IPS-15b (cell line): Measurements from ENCODE around the gene CHST6.
A peak's percentile ranks its signal among the peaks of the same experiment; 100 is the strongest.
"Not testable (repeated sequence)": the region's sequence is repeated elsewhere in the genome, so short reads cannot be mapped to it uniquely, and the experiment has no call there.

Experiments
- H3K27me3 ChIP-seq: one replicate; pipeline ENCODE4 v1.6.1; 2013; ENCODE audit warnings: low read length; ENCODE audit not compliant: control insufficient read depth, insufficient read depth
- H3K36me3 ChIP-seq: one replicate; pipeline ENCODE4 v1.6.1; 2013; ENCODE audit warnings: low read length; ENCODE audit not compliant: control insufficient read depth, insufficient read depth
- H3K4me1 ChIP-seq: one replicate; pipeline ENCODE4 v1.6.1; 2013; ENCODE audit warnings: mild to moderate bottlenecking, low read length; ENCODE audit not compliant: control insufficient read depth, insufficient read depth
- H3K4me3 ChIP-seq: one replicate; pipeline ENCODE4 v1.5.1; 2013; ENCODE audit warnings: low read depth, low read length
- H3K9ac ChIP-seq: one replicate; pipeline ENCODE4 v1.6.1; 2013; ENCODE audit warnings: low read depth, mild to moderate bottlenecking, low read length
- H3K9me3 ChIP-seq: one replicate; pipeline ENCODE4 v1.6.1; 2013; ENCODE audit warnings: mild to moderate bottlenecking, low read length; ENCODE audit not compliant: control insufficient read depth, insufficient read depth

The CHST6 gene

GRCh38 chr16:75495076-75495674, at the start of gene CHST6:
Gene CHST6 (minus strand): TSS chr16:75495441. CDS start chr16:75479828, 15,613 bp downstream.
- no peaks in the 10 kb centered on the region for H3K27me3 ChIP-seq
- H3K9me3 ChIP-seq: no peaks in the 10 kb centered on the region
- peaks cover 6% of the 10 kb centered on the region for H3K4me1 ChIP-seq
- no peaks in the 10 kb centered on the region for H3K36me3 ChIP-seq
- peak within 1 kb of the TSS; percentile 87 for H3K4me3 ChIP-seq
- peak within 1 kb of the TSS; percentile 87 for H3K9ac ChIP-seq

- not testable (repeated sequence) for H3K4me3 ChIP-seq, H3K9ac ChIP-seq, H3K9me3 ChIP-seq, H3K27me3 ChIP-seq, H3K4me1 ChIP-seq, H3K36me3 ChIP-seq
Measured at GRCh38 chr16:75542462-75542861, 47.2 kb upstream of the CHST6 start.

- H3K9me3 ChIP-seq: no peaks in the 10 kb centered on the region
- H3K4me1 ChIP-seq: no peaks in the 10 kb centered on the region
- H3K4me3 ChIP-seq: no peak overlapping the region
- H3K36me3 ChIP-seq: no peaks in the 10 kb centered on the region
- H3K27me3 ChIP-seq: no peaks in the 10 kb centered on the region
- H3K9ac ChIP-seq: no peak overlapping the region
Measured at GRCh38 chr16:75541236-75541635, 46.0 kb upstream of the CHST6 start.

- H3K36me3 ChIP-seq, H3K9ac ChIP-seq: not testable (repeated sequence)
Measured at GRCh38 chr16:75538882-75539565, 43.8 kb upstream of the CHST6 start.

GRCh38 chr16:75537776-75538175, 42.5 kb upstream of the CHST6 start:
- Histone ChIP-seq H3K9me3 (no peaks in the 10 kb centered on the region), H3K4me3 (no peak overlapping the region), H3K9ac (no peak overlapping the region), H3K4me1 (peaks cover 4% of the 10 kb centered on the region), H3K36me3 (no peaks in the 10 kb centered on the region), H3K27me3 (peaks cover 2% of the 10 kb centered on the region)

More at GRCh38 chr16:75538882-75539565, 43.8 kb upstream of the CHST6 start:
- H3K9me3 ChIP-seq, H3K4me1 ChIP-seq, H3K27me3 ChIP-seq, H3K4me3 ChIP-seq: not testable (repeated sequence)

- H3K4me1 ChIP-seq: peaks cover 4% of the 10 kb centered on the region
- H3K36me3 ChIP-seq: no peaks in the 10 kb centered on the region
- peaks cover 2% of the 10 kb centered on the region for H3K27me3 ChIP-seq
- H3K4me3 ChIP-seq: no peak within 1 kb of the TSS
- H3K9me3 ChIP-seq: no peaks in the 10 kb centered on the region
- no peak within 1 kb of the TSS for H3K9ac ChIP-seq
Measured at GRCh38 chr16:75535901-75536300, 40.7 kb upstream of the CHST6 start, which contains the start of gene CHST5. Gene CHST5 (minus strand): TSS chr16:75536108. CDS start chr16:75530384, 5,724 bp downstream.

GRCh38 chr16:75535211-75535843, 40.1 kb upstream of the CHST6 start:
- H3K36me3 ChIP-seq: no peaks in the 10 kb centered on the region
- no peak overlapping the region for H3K4me3 ChIP-seq
- H3K9ac ChIP-seq: no peak overlapping the region
- peaks cover 2% of the 10 kb centered on the region for H3K27me3 ChIP-seq
- H3K4me1 ChIP-seq: peaks cover 4% of the 10 kb centered on the region
- no peaks in the 10 kb centered on the region for H3K9me3 ChIP-seq

GRCh38 chr16:75534560-75535205, 39.4 kb upstream of the CHST6 start:
- H3K4me3 ChIP-seq: no peak overlapping the region
- H3K9me3 ChIP-seq: no peaks in the 10 kb centered on the region
- no peak overlapping the region for H3K9ac ChIP-seq
- peaks cover 4% of the 10 kb centered on the region for H3K4me1 ChIP-seq
- H3K27me3 ChIP-seq: peaks cover 2% of the 10 kb centered on the region
- H3K36me3 ChIP-seq: no peaks in the 10 kb centered on the region

- Histone ChIP-seq H3K9me3 (no peaks in the 10 kb centered on the region), H3K36me3 (no peaks in the 10 kb centered on the region), H3K9ac (peak overlapping the region; percentile 37), H3K4me1 (peaks cover 4% of the 10 kb centered on the region), H3K27me3 (peaks cover 2% of the 10 kb centered on the region), H3K4me3 (no peak overlapping the region)
Measured at GRCh38 chr16:75532791-75533190, 37.5 kb upstream of the CHST6 start.

- peaks cover 2% of the 10 kb centered on the region for H3K27me3 ChIP-seq
- H3K9me3 ChIP-seq: no peaks in the 10 kb centered on the region
- peaks cover 4% of the 10 kb centered on the region for H3K4me1 ChIP-seq
- H3K4me3 ChIP-seq: no peak overlapping the region
- peak overlapping the region; percentile 37 for H3K9ac ChIP-seq
- no peaks in the 10 kb centered on the region for H3K36me3 ChIP-seq
Measured at GRCh38 chr16:75532142-75532765, 37.0 kb upstream of the CHST6 start.

- Histone ChIP-seq H3K4me1 (no peaks in the 10 kb centered on the region), H3K4me3 (no peak overlapping the region), H3K27me3 (peaks cover under 1% of the 10 kb centered on the region), H3K36me3 (no peaks in the 10 kb centered on the region), H3K9ac (no peak overlapping the region), H3K9me3 (no peaks in the 10 kb centered on the region)
Measured at GRCh38 chr16:75529959-75530358, 34.7 kb upstream of the CHST6 start.
